ENCODE measurements around the gene UGT1A3. TPM values are rescaled to one million over a fixed set of nuclear protein-coding genes. Genes with fewer than 3 reads are reported as not detected.

The UGT1A3 gene
- total RNA-seq, 1 experiment from 2014 or later, result not detected

- TF ChIP-seq CTCF (conservative IDR thresholded peaks at IDR 0.05; ENCODE audit: low read depth, low read length) (no peak), EZH2 (IDR thresholded peaks at IDR 0.05; ENCODE audit: borderline replicate concordance, low read depth, low read length, poor library complexity, severe bottlenecking) (no peak)
- no peaks in the 10 kb centered on the region for H3K4me1 ChIP-seq (ENCODE audit: insufficient read depth, low read length, poor library complexity, severe bottlenecking)
- H3K4me3 ChIP-seq (ENCODE audit: low read depth, low read length, poor library complexity, severe bottlenecking), result no peak overlapping the region
- no peaks in the 10 kb centered on the region for H3K9me3 ChIP-seq (ENCODE audit: low read depth, low read length, poor library complexity, severe bottlenecking)
- no peaks in the 10 kb centered on the region for H3K36me3 ChIP-seq (ENCODE audit: insufficient read depth, low read length, poor library complexity, severe bottlenecking)
- no peak overlapping the region for H3K27ac ChIP-seq (ENCODE audit: low read depth, low read length, poor library complexity, severe bottlenecking)
- ChIA-PET CTCF (no interaction called here), POLR2A (ENCODE audit: low non-redundant PET) (no interaction called here)
- H3K27me3 ChIP-seq (replicated peaks; ENCODE audit: insufficient read depth, low read depth, low read length, poor library complexity), result no peaks in the 10 kb centered on the region
- no TSS peak for BruUV-seq (replicated peaks)
- no peak for DNase-seq (ENCODE audit: low spot score)
- intact Hi-C loops (cut with micrococcal nuclease; ENCODE audit: unreplicated experiment), result no loop called here
These were observed 90.1 kb downstream of the UGT1A3 start for GRCh38 chr2:233818639-233819621.

- Histone ChIP-seq H3K9me3 (ENCODE audit: low read depth, low read length, poor library complexity, severe bottlenecking) (no peaks in the 10 kb centered on the region), H3K36me3 (ENCODE audit: insufficient read depth, low read length, poor library complexity, severe bottlenecking) (no peaks in the 10 kb centered on the region), H3K4me3 (ENCODE audit: low read depth, low read length, poor library complexity, severe bottlenecking) (no peak overlapping the region), H3K27me3 (replicated peaks; ENCODE audit: insufficient read depth, low read depth, low read length, poor library complexity) (no peaks in the 10 kb centered on the region), H3K27ac (ENCODE audit: low read depth, low read length, poor library complexity, severe bottlenecking) (no peak overlapping the region), H3K4me1 (ENCODE audit: insufficient read depth, low read length, poor library complexity, severe bottlenecking) (no peaks in the 10 kb centered on the region)
- TF ChIP-seq EZH2 (IDR thresholded peaks at IDR 0.05; ENCODE audit: borderline replicate concordance, low read depth, low read length, poor library complexity, severe bottlenecking) (no peak), CTCF (conservative IDR thresholded peaks at IDR 0.05; ENCODE audit: low read depth, low read length) (no peak)
- DNase-seq (ENCODE audit: low spot score), result no peak
- CTCF ChIA-PET, result no interaction called here
- POLR2A ChIA-PET (ENCODE audit: low non-redundant PET), result no interaction called here
- intact Hi-C loops (cut with micrococcal nuclease; ENCODE audit: unreplicated experiment), result no loop called here
- no TSS peak for BruUV-seq (replicated peaks)
These were observed 91.3 kb downstream of the UGT1A3 start for GRCh38 chr2:233819884-233820773.

- POLR2A ChIA-PET (ENCODE audit: low non-redundant PET), result no interaction called here
- CTCF ChIA-PET, result no interaction called here
These were observed 91.9 kb downstream of the UGT1A3 start for GRCh38 chr2:233820774-233821105.

More at GRCh38 chr2:233820774-233821105, 91.9 kb downstream of the UGT1A3 start:
- intact Hi-C loops (cut with micrococcal nuclease; ENCODE audit: unreplicated experiment), result no loop called here
- H3K4me3 ChIP-seq (ENCODE audit: low read depth, low read length, poor library complexity, severe bottlenecking), result no peak overlapping the region
- no TSS peak for BruUV-seq (replicated peaks)
- no peaks in the 10 kb centered on the region for H3K36me3 ChIP-seq (ENCODE audit: insufficient read depth, low read length, poor library complexity, severe bottlenecking)
- no peaks in the 10 kb centered on the region for H3K4me1 ChIP-seq (ENCODE audit: insufficient read depth, low read length, poor library complexity, severe bottlenecking)
- H3K27ac ChIP-seq (ENCODE audit: low read depth, low read length, poor library complexity, severe bottlenecking), result no peak overlapping the region
- TF ChIP-seq EZH2 (IDR thresholded peaks at IDR 0.05; ENCODE audit: borderline replicate concordance, low read depth, low read length, poor library complexity, severe bottlenecking) (no peak), CTCF (conservative IDR thresholded peaks at IDR 0.05; ENCODE audit: low read depth, low read length) (no peak)
- no peak for DNase-seq (ENCODE audit: low spot score)
- H3K27me3 ChIP-seq (replicated peaks; ENCODE audit: insufficient read depth, low read depth, low read length, poor library complexity), result no peaks in the 10 kb centered on the region
- no peaks in the 10 kb centered on the region for H3K9me3 ChIP-seq (ENCODE audit: low read depth, low read length, poor library complexity, severe bottlenecking)

Measured in A673 (cell line).